ENCODE results near the gene CA7.

- TF ChIP-seq SPI1 (IDR thresholded peaks at IDR 0.05; ENCODE audit: borderline replicate concordance, low read depth) (no peak), POLR2AphosphoS5 (IDR thresholded peaks at IDR 0.05; ENCODE audit: low read depth) (no peak), CTCF (IDR thresholded peaks at IDR 0.05; ENCODE audit: insufficient read depth, low read length) (no peak)
Measured at GRCh38 chr16:66889622-66890021, 45.4 kb downstream of the CA7 start.
